HG03060 (cell line): ENCODE measurements around the gene CHEK1.
"Not testable (repeated sequence)": the region's sequence is repeated elsewhere in the genome, so short reads cannot be mapped to it uniquely, and the experiment has no call there.

Experiments used
- ATAC-seq: cut with Tn5 transposase; IDR thresholded peaks from one replicate; pipeline ENCODE4 v1.9.1; 2021; ENCODE audit warnings: low read depth, moderate number of reproducible peaks; ENCODE audit not compliant: unreplicated experiment

The CHEK1 gene

DNA sequence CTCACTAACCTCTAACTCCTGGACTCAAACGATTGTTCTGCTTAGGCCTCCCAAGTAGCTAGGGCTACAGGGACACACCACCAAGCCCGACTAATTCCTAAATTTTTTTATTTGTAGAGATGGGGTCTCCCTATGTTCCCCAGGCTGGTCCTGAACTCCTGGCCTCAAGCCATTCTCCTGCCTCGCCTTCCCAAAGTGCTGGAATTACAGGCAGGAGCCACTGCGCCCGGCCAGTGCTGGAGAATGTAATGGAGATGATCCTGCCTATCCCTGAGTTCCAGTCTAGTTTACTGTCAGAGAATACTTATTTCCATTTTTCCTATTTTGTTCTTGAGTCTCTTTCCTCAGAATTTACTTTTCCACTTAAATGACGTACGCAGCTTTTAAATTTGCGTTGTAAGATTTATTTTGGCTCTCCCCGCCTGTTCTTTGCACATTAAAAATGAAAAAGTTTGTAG is at the start of gene CHEK1:
CHEK1 (plus strand) TSS at position 408 of the 458 bp plus-strand sequence. CDS start 1,606 bp downstream, outside the sequence.
- ATAC-seq = no peak

DNA sequence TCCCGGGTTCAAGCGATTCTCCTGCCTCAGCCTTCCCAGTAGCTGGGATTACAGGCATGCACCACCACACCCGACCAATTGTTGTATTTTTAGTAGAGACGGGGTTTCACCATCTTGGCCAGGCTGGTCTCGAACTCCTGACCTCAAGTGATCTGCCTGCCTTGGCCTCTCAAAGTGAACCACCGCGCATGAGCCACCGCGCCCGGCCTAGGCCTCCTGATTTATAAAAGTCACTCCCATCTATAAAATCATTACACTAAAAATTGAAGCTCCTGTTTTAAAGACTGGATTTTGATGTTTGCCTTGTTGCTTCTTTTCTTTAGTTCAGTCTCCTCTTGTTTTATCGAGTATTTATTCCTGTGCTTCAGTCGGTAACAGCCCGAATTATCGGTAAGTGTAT is 47.8 kb upstream of the CHEK1 start:
- ATAC-seq = not testable (repeated sequence)

DNA sequence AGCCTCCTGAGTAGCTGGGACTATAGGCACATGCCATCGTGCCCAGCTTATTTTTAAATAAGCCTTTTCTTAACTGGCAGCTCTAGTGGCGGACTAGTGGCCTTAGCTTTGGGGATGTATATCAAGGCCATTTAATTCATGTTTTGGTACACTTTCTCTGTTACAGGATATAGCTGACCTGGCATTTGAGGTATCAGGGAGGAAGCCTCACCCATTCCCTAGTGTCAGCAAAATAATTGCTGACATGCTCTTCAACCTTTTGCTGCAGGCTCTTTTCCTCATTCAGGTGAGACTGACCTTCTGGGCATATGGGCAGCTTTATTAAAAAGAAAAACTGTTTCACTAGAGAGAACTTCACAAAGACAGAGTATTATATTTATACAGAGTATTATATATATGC is 46.2 kb upstream of the CHEK1 start:
- ATAC-seq = no peak

DNA sequence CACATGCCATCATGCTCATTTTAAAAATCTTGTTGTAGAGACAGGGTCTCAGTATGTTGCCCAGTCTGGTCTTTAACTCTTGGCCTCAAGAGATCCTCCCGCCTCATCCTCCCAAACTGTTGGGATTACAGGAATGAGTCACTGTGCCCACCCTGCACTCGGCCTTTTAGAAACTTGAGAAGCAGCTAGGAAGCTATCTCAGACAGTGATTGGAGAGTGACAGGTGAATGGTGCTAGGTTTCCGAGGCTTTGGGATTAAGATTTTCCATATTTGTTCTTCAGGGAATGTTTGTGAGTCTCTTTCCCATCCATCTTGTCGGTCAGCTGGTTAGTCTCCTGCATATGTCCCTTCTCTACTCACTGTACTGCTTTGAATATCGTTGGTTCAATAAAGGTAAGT is 45.2 kb upstream of the CHEK1 start:
- no peak for ATAC-seq

DNA sequence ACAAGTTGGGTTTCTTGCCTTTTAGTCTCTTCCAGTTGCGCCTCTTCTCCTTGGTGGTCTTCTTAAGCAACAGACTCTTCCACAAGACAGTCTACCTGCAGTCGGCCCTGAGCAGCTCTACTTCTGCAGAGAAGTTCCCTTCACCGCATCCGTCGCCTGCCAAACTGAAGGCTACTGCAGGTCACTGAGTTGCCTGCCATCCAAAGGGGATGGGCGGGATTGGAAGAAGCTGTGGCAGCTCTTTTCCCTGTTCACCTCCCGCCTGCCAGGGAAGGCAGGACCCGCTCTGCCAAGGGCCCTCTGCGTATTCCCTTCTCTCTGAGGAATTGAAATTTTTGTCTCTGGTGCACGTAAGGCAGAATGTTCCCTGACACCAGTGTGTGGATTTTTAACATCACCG is 41.5 kb upstream of the CHEK1 start:
- ATAC-seq = no peak

DNA sequence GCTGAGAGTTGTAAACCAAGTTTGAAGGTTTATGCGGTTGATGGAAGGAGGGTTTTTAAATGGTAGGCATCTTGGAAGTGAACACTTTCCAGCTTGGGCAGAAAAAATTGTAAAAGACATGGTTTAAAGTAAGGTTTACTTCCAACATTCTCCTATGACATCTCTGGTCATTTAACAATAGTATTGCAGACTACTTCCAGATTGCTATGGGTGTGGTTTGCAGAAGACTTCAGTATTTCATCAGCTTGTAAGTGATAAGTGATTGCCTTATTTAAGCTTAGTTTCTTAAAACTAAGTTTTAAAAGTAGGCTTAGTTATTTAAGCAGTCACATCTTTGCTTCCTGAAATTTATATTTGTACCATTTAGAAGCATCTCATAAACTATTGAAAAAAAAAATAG is 39.5 kb upstream of the CHEK1 start:
- ATAC-seq = no peak

DNA sequence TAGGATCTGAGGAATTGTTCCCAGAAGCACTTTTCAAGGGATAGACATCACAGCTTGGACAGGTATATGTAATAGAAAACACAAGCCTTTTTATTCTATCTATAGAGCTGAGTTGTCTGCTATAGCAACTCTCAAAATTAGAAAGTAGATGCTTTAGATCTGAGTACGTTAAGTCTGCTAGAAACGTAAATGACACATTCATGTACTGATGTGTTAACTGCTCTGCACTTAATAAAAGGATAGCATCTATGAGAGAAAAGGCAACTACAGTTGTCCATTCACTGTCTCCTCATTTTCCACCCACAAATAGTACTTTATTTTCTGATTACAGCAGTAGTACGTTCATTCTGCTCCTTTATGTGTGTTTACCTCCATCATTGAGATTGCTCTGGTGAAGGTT is 38.3 kb upstream of the CHEK1 start:
- ATAC-seq = no peak

DNA sequence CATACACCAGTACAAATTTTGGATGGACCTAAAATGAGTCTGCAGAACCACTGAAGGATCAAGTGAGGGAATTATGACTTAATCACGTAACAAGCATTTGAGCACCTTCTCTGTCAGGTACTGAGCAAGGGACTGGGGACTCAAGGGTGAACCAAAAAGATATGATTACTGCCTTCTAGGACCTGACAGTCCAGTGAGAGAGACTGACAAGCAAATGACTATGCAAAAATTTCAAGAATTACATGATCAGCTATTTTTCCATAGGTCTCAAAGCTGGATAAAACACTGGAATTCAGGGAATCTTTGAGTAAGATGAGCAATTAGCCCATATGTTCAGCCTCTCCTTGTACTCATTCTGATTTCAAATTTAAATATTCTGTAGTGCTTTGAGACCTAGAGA is 37.5 kb upstream of the CHEK1 start:
- no peak for ATAC-seq

DNA sequence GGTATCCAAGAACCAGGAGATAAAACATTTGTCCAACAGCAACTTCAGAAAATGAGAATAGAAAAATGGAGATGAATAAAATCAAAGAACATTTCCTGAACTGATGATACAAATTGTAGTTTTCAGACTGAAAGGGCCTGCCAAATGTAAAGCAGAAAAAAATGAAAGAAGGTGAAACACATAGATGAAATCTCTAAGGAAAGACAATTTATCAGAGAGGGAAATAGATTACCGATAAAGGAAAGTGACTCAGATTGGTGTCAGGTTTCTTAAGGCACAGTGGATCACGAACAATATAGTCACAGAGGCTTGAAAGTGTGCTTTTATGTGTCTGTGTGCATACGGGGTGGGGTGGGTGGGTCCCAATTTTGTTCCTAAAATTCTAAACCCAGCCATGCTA is 36.5 kb upstream of the CHEK1 start:
- no peak for ATAC-seq

DNA sequence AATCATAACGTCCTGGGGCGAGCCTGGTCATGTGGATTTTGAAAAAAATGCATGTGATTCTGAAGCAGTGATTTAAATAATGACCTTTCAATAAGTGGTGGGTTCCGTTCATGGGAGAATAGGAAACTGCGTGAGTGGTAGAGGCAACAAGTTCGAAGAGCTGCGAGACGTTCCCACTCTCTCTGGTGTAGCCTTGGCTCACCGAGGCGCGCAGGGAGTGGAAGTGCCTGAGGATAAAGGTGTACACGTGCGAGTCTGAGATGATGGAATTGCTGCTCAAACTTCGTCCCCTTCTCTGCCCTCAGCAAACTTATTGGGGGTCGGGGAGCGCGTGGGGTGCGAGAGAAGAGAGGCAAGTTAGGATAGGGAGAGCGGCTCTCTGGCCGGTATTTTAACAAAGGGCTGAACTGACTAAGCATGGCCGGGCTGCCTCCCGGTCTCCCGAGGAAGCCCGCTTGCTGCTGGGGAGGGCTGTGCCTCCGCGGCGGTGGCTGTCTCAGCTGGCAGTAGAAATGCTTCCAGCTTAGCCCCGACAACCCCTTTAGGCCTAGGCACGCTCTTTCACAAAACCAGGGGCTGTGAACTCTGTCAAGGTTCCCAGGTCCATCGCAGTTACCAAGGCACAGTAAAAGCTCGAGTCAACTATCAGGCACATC is 33.2 kb upstream of the CHEK1 start:
- ATAC-seq = peak; percentile 12

DNA sequence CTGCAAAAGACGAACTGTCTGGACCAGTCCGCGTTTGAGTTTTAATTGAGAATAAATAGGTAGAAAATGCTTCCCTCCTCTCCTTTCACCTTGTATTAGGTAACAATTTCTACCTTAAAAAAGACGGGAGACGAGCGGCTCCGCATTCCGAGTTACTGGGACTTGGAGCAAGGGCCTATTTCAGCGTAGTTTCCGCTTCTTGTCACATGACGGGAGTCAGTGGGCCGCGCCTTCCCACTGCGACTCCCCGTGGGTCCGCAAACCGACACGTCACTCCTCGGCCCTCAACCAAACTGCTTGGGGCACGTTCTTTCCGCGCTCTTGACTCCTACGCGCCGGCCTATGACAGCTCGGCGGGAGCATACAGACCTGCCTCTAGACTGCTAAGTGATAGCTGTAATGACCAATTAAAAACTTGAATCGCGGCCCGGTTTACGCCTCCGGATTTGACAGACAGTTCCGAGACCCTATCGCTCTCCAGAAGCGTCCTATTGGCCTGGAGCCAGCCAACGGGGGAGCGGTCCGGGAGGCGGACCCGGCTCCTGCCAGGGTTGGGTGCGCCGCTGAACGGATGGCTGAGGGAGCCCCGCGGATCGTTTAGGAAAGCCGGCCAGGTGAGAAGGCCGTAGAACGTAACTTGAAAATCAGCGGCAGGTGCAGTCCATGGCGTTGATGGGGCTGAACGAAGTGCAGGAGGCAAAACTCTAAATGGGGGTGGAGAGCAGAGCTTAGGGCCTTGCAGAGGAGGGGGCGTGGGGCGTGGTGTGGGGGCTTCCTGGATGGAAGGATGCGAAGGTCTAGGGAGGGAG is 32.5 kb upstream of the CHEK1 start, which contains the start of gene STT3A:
STT3A (plus strand) TSS at position 548 of the 809 bp plus-strand sequence. CDS start 3,064 bp downstream, outside the sequence.
- ATAC-seq = peak; percentile 97

DNA sequence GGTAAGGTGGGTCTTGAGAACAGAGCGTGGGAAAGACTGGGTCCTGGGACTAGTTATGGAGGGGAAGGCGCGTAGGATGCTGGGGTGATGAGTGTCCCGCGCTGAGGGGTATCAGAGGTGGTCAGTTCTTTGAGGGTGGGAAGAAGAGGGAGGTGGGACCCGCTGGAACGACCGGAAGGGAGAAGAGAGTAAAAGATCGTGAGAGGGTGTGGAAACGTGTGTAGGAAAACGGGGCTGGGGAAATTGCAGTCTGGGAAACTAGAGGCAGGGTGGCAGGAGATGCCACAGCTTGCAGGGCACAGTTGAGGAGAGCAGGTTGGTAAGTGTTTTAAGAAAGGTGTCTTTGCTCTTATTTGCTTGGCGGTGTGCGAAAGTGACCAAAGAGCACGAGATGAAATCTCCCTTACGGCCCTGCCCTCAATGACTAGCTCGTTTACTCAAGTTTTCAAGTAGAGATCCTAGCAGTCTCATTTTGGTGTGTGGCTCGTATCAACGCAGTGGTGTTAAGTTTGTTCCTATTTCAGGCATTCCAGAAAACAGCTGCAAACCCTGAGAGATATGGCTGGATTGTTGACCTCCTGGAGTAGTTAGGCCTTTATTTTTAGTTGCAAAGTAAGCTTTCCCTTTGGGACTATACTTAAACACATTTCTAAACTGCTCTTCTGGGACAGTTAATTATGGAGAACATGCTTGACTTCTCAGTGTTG is 31.7 kb upstream of the CHEK1 start:
- ATAC-seq = no peak

DNA sequence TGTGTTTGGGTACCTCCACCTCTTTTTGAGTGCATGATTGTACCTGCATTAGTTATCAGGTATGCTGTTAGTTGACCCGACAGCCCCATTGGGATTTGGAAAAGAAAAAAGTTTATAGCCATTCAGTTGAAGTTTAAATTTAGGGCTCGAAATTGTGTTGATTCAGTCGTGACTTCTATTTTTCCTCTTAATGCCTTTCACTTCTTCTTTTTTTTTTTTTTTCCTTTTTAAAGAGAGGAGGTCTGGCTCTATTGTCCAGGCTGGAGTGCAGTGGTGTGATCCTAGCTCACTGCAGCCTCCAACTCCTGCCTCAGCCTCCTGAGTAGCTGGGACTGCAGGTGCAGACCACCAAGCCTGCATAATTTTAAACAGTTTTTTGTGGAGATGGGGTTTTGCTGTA is 30.0 kb upstream of the CHEK1 start:
- no peak for ATAC-seq

DNA sequence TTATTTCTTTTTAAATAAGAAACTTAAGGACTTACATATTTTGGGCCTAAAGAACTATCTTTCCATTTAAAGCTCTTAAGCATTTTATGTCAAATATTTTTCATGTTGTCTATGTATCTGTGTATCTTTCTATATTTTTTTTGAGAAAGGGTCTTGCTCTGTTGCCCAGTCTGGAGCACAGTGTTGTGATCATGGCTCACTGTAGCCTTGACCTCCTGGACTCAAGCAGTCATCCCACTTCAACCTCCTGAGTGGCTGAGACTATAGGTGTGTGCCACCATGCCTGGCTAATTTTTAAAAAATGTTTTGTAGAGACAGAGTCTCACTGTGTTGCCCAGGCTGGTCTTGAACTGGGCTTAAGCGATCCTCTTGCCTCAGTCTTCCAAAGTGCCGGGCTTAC is 24.3 kb upstream of the CHEK1 start:
- no peak for ATAC-seq

DNA sequence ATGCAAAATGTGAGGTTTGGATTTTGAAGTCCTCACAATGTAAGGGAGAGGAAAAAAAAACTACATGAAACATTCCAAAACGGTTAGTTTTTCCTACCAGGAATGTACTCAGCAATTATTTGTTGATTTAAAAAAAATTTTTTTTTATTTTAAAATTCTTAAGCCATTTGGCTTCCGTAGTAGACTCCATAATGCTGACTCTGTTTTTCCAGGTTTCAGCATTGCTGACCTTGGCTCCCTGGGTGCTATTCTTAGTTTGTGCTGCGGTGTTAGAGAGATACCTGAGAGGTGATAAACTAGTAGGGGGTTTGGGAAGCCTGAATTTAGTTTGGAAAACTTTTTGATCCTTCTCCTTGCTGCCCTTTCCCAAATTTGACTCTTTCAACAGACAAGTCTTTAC is 21.8 kb upstream of the CHEK1 start:
- ATAC-seq = no peak

DNA sequence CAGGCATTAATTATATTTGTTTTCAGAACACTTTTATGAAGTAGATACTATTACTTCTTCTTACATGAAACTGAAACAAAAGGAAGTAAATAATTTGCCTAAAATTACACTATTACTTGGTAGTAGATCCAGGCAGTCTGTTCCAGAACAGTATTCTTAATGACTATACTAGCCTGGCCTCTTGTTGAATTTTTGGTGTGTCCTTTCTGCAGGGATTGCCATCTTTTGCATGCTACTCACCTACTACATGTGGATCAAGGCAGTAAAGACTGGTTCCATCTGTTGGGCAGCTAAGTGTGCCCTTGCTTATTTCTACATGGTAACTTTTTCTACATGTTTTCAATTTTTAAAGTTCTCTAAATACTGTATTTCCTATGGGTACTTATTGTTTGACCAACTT is 19.5 kb upstream of the CHEK1 start:
- no peak for ATAC-seq

DNA sequence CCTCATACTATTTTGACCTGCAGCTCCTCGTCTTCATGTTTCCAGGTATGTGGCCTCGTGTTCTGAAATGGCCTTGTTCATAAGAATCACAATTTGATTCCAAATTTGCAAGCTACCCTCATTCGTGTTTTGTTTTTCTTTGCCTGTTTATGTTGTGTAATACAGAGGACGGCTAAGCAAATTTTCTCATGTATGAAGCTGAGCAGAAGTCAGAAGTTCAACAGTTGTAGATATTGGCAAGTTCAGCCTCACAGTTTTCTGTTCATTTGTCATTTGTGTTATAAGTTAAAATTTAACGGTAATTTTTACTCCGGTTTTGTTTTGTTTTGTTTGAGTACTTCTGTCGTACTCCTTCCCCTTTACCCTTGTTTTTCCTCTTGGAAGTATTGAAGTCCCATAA is 15.4 kb upstream of the CHEK1 start:
- no peak for ATAC-seq

DNA sequence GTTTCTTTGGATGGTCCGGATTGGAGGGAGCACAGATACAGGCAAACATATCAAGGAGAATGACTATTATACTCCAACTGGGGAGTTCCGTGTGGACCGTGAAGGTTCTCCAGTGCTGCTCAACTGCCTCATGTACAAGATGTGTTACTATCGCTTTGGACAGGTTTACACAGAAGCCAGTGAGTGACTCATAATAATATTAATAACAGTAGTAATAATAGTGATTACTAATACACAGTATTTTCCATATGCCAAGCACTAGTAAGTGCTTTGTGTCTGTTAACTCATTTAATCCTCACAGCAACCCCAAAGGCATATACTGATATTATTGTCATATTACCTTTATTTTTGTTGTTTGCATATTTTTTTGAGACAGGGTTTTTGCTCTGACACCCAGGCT is 6.6 kb upstream of the CHEK1 start:
- no peak for ATAC-seq

DNA sequence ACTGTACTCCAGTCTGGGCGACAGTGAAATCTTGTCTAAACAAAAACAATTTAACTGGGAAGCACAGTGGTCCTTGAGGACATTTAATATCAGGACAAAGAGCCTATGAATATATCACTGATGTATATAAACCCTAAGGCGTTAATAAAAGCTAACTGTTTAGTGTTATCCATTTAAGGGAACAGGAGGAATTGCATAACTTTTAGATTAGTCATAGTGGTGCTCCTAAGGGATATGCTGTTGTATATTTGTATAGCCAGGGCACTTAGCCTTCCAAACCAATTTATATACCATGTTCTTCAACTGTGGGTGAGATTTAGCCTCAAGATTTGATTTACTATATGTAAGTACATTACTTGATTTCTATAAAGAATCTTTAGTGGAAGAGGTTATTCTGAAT is 3.0 kb upstream of the CHEK1 start:
- no peak for ATAC-seq

DNA sequence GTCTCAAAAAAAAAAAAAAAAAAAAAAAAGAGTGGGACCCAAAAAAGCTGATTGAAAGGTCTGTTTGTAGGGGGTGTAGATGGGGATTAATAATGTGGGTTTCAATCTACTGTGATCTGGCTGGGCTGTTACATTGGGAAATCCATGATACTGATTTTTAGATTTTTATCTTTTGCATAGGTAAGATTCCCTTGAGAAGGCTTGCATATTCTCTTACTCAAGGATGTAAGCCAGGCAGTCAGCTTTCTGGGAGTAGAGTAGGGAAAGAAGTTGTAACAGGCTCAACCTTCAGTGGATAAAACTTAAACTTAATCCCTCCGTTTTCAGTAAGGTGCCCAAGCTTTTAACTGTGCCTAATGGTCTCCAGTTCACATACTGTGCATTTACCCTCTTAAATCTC is 1.9 kb upstream of the CHEK1 start:
- ATAC-seq = no peak

DNA sequence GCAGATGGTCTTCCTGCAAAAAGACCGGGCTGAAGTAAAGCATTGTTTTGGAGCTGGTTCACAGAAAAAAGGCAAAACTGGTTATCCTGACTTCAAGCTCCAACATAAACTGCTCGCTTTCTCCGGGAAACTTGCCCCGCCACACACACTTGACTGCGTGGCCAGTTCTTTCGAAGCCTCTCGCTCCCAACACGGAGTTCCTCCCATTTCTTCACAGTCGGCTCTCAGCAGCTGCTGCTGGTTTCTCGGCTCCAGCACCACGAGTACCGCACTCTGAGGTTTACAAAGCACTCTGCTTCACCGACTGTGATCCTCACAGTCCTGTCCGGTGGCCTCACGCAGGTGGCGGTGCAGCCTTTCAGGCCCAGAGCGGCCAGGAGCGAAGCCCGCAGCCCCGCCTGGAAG is 264 bp downstream of the CHEK1 start:
- no peak for ATAC-seq
